Daoy (cell line): ENCODE measurements around the gene ATP6V1D. TPM values are rescaled to one million over a fixed set of nuclear protein-coding genes. Genes with fewer than 3 reads are reported as not detected.
A peak's percentile ranks its signal among the peaks of the same experiment; 100 is the strongest.
"Not testable (repeated sequence)": the region's sequence is repeated elsewhere in the genome, so short reads cannot be mapped to it uniquely, and the experiment has no call there.

Source experiments
- DNase-seq: peaks from one replicate; pipeline ENCODE4 v3.0.0-alpha.2; 2015; ENCODE audit warnings: low read depth
- total RNA-seq: library from RNA; depleted of rRNA; stranded (reverse); fragments of >200 nt; shearing (Covaris generic); gene quantifications from 2 replicates; pipeline ENCODE4 v1.2.3, GENCODE V29; 2014; rRNA removed

Gene ATP6V1D
- 222 and 258 TPM in 2 replicates for total RNA-seq

DNA sequence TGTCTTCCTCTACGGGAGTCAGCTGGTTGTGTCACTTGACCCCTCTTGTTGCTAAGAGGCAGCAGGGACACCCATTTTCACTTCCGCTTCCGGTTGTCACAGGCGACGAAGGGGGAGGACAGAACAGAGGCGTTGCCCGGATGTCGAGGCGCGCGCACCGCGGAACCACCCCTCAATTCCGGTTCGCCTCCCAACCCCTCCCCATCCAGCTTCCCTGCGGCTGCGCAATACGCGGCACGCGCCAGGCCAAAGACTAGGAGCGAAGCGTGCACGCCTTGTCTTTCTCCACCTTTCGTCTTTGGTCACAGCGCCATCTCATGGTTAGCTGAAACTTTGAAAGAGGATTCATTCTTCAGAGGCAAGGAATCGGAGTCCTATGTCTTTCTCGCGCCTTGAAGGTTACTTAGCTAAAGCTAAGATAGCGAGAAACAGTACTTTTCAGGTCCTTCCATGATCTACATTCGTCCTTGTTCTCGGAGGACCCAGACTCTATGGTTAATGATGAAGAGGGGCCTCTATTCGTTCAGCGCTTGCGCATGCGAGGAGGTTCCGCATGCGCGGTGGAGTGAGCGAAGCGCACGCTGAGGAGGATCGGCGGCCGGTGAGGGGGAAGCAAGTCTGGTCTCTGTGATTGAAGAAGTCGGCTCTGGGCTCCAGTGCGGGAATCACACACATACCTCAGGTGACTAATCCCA is at the start of gene ATP6V1D, which contains the start of gene EIF2S1:
ATP6V1D (minus strand) TSS at position 30 of the 695 bp plus-strand sequence. CDS start 106 bp downstream, outside the sequence.
EIF2S1 (plus strand) TSS at position 554 of the 695 bp plus-strand sequence. CDS start 4,440 bp downstream, outside the sequence.
- DNase-seq, result peak; percentile 100

DNA sequence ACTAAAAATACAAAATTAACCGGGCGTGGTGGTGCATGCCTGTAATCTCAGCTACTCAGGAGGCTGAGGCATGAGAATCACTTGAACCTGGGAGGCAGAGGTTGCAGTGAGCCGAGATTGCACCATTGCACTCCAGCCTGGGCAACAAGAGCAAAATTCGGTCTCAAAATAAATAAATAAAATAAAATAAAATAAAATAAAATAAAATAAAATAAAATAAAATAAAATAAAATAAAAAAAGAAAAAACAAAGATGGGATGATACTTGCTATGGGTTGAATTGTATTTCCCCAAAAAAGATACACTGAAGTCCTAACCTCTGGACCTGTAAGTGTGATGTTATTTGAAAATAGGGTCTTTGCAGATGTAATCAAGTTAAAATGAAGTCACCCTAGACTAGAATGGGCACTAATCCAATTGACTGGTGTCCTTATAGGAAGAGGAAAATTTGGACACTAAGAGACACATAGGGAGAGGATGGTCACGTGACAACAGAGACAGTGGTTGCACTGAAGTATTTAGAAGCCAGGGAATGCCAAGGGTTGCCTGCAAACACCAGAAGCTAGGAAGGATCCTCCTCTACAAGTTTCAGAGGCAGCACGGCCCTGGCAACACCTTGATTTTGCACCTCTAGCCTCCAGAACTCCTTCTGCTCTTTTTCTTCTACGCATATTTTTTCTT is 48.7 kb upstream of the ATP6V1D start:
- not testable (repeated sequence) for DNase-seq

DNA sequence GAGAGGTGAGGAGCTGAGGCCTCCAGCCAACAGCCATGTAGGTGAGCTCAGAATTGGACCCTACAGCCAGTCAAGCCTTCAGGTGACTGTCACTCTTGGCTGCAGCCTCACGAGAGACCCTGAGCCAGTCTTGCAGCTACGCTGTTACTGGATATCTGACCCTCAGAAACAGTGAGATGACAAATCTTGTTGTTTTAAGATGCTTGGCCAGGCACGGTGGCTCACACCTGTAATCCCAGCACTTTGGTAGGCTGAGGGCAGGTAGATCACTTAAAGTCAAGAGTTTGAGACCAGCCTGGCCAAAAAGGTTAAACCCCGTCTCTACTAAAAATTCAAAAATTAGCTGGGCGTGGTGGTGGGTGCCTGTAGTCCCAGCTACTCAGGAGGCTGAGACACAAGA is 46.2 kb upstream of the ATP6V1D start:
- no peak for DNase-seq

DNA sequence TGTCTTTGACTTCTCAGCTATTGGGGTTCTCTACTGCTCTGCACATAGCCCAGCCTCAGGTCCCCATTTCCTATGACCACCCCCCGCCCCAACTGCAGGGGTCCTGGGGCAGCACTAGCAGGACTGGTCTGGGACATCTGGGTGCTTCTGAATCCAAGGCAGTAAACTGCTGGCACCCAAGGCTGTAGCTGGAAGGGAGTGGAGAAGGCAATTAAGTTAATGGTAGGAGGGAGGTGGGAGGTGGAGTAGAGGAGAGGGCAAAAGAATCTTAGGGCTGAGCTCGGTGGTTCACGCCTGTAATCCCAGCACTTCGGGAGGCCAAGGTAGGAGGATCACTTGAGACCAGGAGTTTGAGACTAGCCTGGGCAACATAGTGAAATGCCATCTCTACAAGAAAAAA is 40.8 kb upstream of the ATP6V1D start:
- DNase-seq, result no peak

DNA sequence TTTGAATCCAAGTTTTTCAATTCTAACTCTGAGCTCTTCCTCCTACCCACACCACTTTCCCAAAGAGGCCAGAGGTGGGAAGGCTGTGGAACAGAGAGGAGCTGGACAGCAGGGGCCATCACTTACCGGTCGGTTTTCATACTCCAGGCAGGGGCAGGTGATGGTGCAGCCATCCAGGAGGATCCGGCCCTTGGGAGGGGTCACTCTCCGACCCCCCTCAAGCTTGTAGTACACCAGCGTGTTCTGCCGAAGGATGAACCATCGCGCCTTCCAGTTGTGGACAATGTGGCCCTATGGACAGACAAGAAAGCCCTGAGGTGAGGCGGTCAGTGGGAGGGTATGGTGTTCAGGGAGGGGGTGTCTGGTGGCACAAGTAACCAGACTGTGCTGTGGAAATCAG is 37.9 kb upstream of the ATP6V1D start:
- no peak for DNase-seq

DNA sequence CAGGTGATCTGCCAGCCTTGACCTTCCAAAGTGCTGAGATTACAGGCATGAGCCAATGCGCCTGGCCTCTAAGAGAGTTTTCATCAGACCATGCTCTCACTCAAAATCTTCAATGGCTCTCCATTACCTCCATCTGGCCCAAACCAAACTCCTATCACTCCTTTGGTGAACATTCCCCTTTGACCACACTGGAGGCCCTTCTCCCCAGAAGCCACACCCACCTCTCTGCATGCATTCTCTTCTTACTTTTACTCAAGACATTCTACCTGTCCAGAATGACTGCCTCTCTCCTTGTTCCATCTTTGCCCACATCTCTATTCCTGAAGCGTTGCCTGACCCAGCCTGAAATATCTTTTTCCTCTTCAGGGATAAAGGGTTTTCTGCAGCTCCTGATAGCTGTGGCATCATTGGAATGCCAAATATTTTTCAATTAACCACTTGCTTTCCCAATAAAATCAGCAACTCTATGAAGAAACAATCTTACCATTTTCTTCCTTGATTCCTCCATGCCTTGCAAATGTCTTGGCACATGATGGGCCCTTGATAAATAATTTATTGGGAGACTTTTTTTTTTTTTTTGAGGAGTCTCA is 36.9 kb upstream of the ATP6V1D start:
- DNase-seq, result no peak

DNA sequence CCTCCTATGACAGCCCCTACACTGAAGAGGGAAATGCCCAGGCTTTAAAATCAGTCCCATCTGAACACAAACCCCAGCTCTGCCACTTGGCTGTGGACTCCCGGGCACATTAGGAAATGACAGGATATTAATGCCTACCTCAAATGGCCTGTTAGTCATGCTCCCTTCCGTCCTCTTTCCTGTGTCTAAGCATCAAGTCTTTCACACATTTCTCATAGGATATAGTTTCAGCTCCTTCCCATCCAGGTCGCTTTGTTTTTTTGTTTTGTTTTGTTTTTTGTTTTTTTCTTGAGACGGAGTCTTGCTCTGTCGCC is 36.2 kb upstream of the ATP6V1D start:
- DNase-seq, result peak; percentile 65

DNA sequence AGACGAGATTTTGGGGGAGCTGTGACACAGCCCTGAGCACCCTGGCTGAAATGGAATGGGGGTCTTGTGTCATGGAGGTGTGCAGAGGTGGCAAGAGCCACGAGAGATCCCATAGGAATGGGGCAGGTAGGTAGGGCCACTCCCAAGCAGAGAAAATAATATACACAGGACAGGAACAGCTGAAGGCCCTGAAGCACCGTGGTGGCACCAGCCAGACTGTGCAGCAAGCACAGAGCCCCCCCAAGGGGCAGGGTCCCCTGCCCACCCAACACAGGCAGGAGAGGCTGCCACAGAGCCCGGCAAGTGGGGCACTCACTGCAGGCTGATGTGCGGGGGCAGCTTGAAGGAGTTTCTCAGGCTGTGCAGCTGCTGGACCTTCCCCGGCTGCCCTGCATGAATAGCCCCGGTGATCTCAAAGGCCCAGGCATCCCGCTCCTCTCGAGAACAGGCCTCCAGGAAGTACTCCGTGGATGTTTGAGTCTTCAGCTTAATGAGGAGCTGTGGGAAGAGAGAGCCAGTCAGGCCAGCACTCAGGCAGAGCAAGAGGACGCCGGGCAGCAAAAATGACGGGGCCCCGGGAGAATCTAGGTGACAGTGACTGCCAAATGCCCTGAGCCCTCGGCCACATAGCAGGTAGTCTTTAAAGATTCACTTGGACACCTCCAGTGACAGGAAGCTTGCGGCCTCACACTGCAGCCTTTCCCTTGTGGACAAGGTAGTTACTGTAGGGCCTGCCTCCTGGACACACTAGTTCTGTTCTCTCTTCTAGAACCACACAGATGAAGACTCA is 35.7 kb upstream of the ATP6V1D start:
- no peak for DNase-seq

DNA sequence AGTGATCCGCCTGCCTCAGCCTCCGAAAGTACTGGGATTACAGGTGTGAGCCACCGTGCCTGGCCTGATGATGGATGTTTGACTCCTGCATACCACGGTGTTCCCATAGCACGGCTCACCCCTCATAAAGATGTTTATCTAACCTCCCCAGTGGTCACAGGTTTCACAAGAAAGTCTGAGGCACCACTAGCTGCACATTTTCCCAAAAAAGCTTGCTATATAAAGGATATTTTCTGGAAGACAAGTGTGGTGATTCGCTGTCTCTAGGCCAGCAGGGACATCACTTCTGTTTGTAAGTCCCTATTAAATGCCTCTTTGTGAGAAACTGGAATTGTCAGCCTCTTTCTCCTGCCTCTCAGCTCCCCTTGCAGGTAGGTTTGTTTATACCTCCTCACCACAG is 34.1 kb upstream of the ATP6V1D start:
- peak; percentile 21 for DNase-seq

DNA sequence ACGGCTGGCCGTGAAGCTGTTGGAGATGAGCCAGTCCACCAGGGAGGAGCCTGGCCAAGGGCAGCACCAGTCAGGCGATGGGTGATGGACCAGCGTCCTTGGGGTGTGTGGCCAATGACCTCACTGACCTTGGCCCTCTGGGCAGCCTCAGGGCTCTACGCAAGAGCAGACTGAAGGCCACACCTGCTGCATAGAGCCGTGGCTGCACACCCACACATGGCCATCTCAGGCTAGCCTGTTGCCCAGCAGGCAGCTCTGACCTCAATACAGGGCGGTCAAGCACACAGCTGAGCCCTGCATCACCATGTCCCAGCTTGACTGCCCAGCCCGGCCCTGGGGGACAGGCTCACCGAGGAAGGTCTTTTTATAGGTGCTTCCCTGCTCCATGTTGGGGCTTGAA is 33.2 kb upstream of the ATP6V1D start:
- no peak for DNase-seq

DNA sequence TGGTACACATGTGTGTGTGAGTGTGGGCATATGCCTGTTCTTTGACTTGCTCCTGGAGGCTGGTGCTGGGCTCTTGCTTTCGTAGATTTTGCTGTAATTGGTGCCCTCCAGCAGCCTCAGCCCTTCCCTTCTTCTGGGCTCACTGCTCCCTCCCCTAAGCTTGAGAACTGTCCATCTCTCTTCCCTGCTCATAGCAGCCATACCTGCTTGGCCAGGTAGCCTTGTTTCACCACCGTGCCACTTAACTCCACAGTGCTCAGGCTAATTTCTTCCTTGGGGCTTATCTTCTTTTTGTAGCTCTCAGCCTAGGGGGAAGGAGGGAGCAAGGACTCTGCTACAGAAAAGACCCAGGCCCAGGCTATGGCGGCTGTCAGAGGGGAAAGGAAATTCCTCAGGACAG is 32.5 kb upstream of the ATP6V1D start:
- no peak for DNase-seq

DNA sequence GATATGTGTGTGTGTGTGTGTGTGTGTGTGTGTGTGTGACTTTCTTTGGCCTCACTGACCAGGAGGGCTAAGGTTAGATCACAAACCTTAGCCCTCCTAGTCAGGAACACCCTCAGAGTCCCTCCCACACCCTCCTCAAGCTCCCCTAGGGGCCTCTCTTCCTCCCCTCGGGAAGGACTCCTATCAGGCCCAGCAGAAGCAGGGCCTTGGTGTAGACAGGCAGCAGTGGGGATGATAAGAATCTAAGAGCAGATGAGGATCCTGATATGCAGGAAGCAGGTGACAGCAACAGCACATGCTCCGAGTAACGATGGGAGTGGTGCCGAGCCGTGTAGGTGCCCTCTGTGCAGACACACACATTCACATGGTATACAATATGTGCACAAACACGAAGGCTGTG is 31.7 kb upstream of the ATP6V1D start:
- no peak for DNase-seq

DNA sequence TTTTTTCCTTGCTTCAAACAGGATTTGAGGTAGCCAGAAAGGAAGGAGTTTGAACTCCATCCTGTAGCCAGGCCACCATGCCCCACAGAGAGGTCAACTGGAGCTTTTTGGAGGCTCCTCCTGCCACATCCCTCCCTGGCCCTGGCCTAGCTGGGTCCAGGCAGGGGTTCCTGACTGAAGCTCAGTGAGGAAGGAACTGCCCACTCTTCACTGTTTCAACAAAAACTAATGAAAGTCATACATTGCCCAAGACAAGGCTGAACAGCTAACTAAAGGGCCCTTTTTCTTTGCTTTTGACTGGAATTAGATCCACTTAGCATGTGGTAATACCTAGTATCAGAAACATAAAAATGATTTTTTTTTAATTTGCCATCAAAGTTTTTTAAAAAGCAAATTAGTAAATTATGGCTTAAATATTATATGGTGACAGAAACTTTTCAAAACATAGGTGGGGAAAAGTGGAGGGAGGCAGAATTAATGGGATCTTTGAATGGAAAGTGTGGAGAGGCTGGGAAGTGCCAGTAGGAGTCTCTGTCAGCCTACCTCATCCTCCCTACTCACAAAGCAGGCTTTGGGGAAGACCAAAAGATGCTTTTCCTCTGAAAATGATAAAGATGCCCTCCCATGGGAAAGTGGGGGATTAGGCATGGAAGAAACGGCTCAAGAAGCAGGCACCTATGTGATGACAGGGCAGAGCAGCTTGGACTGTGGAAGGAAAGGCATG is 30.4 kb upstream of the ATP6V1D start:
- no peak for DNase-seq

DNA sequence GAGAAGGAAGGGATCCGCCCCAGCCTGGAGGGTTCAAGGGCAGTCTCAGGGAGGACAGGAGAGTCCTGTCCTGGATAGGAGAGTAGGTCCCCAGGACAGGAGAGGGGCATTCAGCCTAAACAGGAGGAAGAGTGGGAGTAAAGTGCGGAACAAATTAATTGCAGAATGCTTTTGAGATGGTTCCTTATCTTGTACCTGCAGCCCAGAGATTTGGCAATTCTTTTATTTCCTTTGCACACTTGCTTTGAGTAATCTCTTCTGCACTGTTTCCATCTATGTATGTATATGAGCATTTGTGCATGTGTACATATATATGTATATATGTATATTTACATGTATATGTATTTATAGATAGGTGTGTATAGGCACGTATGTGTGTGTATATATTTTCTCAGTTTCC is 29.7 kb upstream of the ATP6V1D start:
- no peak for DNase-seq

DNA sequence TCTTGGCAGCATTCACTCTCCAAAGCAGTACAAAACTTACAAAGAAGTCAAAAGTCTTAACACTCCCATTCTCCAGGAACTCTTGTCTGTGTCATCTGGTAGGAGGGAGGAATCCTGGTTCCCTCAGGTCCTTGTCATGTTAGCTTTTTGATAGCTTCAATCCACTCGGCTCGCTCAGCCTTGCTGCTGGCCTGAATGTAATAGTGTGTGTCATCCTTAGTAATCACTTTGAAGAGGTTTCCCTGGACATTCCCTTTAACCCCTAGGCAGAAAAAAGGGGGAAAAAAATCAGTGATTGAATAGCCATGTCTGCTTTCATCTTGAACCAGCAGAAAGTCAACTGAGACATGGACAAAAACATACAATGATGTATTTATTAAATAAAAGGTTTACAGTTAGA is 27.6 kb upstream of the ATP6V1D start:
- peak; percentile 32 for DNase-seq

DNA sequence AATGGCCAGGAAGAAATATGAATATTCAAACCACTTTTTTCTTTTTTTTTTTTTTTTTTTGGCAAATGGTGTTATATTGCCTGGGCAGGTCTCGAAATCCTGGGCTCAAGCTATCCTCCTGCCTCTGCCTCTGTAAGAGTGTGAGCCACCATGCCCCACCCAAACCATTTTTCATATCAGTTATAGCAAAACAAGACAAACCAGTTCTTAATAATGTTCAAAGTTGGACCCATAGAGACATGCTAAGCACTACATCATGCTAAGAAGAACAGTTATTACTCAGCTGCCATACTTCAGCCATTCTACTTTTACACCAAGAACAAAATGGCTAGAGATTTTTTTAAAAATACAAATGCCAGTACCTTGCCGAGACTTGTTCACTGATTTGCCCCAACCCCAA is 26.0 kb upstream of the ATP6V1D start:
- DNase-seq, result no peak

DNA sequence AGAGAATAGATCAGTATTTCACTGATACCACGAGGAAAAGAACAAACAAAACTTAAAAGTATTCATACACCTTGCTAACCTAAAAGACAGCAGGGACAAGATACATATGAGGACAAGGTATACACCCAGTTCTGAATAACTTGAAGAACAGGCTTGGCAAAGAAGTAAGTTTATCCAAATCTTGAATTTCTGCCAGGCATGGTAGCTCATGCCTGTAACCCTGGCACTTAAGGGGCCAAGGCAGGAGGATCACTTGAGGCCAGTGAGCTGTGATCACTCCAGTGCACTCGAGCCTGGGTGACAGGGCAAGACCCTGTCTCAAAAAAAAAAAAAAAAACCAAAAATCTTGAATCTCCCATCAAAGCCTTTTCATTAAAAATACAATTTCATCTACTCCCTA is 25.5 kb upstream of the ATP6V1D start:
- no peak for DNase-seq

DNA sequence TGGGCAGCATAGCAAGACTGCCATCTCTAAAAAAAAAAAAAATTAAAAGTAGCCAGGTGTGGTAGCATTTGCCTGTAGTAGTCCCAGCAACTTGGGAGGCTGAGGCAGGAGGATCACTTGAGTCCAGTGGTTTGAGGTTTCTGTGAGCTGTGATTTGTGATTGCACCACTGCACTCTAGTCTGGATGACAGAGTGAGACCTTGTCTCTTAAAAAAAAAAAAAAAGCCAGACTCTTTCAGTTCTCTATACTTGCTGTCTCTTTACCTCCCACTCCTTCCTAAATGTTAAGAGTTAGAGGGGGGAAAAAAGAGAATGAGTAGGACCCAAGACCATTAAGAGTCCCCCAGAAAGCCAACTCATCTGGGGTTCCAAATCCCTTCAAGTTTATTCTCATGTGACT is 18.3 kb upstream of the ATP6V1D start:
- DNase-seq, result no peak

DNA sequence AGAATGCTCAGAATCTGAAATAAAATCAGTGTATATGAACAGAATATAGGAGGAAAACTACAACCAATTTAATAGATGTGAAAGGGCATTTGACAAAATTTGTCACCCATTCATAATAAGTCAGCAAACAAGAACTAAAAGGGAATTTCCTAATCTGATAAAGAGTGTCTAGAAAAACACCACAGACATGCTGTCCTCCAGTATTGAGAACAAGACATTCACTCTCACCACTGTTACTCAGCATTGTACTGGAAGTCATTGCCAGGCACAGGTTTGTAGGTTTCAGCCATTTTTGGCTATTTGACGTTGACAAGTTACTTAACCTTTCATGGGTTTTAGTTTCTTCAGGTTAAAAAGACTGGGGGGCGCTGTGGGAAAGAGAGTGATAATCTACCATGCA is 13.7 kb upstream of the ATP6V1D start:
- DNase-seq, result peak; percentile 22

DNA sequence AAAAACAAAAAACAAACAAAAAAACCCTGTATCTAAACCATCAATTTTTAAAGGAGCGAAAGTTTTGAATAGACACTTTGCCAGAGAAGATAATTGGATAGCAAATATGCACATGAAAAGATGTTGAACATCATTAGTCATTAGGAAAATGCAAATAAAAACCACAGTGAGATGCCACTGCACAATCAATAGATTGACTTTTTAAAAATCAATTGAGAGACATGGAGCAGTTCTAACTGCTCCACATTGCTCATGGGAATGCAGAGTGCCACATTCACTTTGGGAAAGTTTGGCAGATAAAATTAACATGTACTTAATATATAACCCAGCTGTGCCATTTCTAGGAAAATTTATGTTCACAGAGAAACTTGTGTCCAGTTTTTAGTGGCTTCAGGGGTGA is 13.2 kb upstream of the ATP6V1D start:
- DNase-seq, result no peak

DNA sequence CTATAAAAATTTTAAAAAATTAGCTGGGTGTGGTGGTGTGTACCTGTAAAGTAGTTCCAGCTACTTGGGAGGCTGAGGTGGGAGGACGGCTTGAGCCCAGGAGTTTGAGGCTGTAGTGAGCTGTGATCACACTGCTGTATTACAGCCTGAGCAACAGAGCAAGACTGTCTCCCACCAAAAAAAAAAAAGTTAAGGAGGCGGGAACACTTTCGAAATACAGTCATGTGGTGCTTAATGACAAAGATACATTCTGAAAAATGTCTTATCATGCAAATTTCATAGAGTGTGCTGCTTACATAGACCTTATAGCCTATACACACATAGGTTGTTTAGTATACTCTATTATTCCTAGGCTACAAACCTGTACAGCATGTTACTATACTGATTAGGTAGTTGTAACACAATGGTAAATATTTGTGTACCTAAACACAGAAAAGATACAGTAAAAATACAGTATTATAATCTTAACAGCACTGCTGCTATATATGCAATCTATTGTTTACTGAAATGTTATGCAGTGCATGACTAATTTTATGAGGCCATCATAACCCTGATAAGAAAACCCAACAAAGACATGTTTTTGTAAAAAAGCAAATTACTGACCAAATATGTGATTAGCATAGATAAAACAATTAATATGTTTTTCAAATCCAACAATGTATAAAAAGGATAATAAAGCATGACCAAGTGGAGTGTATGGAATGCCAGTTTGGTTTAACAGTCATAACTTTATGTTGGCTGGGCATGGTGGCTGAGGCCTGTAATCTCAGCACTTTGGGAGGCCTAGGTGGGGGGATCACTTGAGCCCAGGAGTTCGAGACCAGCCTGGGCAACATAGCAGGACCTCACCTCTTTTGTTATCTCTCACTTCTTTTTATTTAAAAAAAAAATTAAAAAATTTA is 11.9 kb upstream of the ATP6V1D start:
- DNase-seq, result no peak
